HepG2 (cell line): ENCODE data around the gene PIP4K2B. TPM values are rescaled to one million over a fixed set of nuclear protein-coding genes. Genes with fewer than 3 reads are reported as not detected.
A peak's percentile ranks its signal among the peaks of the same experiment; 100 is the strongest.

ENCODE experiments used
- AGO2 ChIP-seq: fragments of 200-400 bp; formaldehyde crosslinking; optimal IDR thresholded peaks from 2 replicates; pipeline ENCODE3; 2017; ENCODE audit warnings: mild to moderate bottlenecking, low read depth, low read length, moderate library complexity
- ARHGAP35 ChIP-seq: sonication (generic); formaldehyde crosslinking; IDR thresholded peaks from 2 replicates; pipeline ENCODE4 v1.9.0; 2022; ENCODE audit warnings: mild to moderate bottlenecking, inconsistent platforms, moderate library complexity, missing genetic modification reagents, borderline replicate concordance
- ATF7-NPFF ChIP-seq: sonication (generic); formaldehyde crosslinking; IDR thresholded peaks from 2 replicates; pipeline ENCODE4 v1.8.1; 2023; ENCODE audit warnings: mild to moderate bottlenecking, low read depth, missing genetic modification reagents, moderate library complexity
- CCAR2 ChIP-seq: fragments of 200-400 bp; formaldehyde crosslinking; optimal IDR thresholded peaks from 2 replicates; pipeline ENCODE3; 2018; ENCODE audit warnings: low read depth, mild to moderate bottlenecking, low read length, moderate library complexity
- KDM5B ChIP-seq: sonication (generic); formaldehyde crosslinking; IDR thresholded peaks from 2 replicates; pipeline ENCODE4 v1.4.0; 2020; ENCODE audit warnings: missing genetic modification reagents, mild to moderate bottlenecking, borderline replicate concordance
- MEIS2 ChIP-seq: sonication (generic); formaldehyde crosslinking; IDR thresholded peaks from 2 replicates; pipeline ENCODE4 v1.9.0; 2021; ENCODE audit warnings: mild to moderate bottlenecking, missing genetic modification reagents
- RARG ChIP-seq: sonication (generic); formaldehyde crosslinking; IDR thresholded peaks from 2 replicates; pipeline ENCODE4 v1.4.0; 2020; ENCODE audit warnings: low read depth, mild to moderate bottlenecking, missing genetic modification reagents
- RCOR2 ChIP-seq: IDR thresholded peaks from 2 replicates; pipeline ENCODE4 v1.6.1; 2016; ENCODE audit warnings: missing biosample characterization, missing genetic modification reagents
- REPIN1 ChIP-seq: sonication (generic); formaldehyde crosslinking; IDR thresholded peaks from 2 replicates; pipeline ENCODE4 v1.8.0; 2022; ENCODE audit warnings: missing genetic modification reagents, low read depth, mild to moderate bottlenecking, borderline replicate concordance
- TBX2 ChIP-seq: sonication (generic); formaldehyde crosslinking; IDR thresholded peaks from 2 replicates; pipeline ENCODE4 v1.5.0; 2020; ENCODE audit warnings: missing genetic modification reagents, mild to moderate bottlenecking, borderline replicate concordance
- ZNF207 ChIP-seq: fragments of 450-650 bp; IDR thresholded peaks from 2 replicates; pipeline ENCODE4 v1.6.1; 2016; ENCODE audit warnings: antibody characterized with exemption, borderline replicate concordance
- ZNF24 ChIP-seq: fragments of 450-650 bp; IDR thresholded peaks from 2 replicates; pipeline ENCODE4 v1.6.1; 2017; ENCODE audit warnings: antibody characterized with exemption, mild to moderate bottlenecking
- ZNF317 ChIP-seq: sonication (generic); formaldehyde crosslinking; IDR thresholded peaks from 2 replicates; pipeline ENCODE4 v1.5.0; 2020; ENCODE audit warnings: mild to moderate bottlenecking, missing genetic modification reagents
- ZNF788 ChIP-seq: sonication (generic); formaldehyde crosslinking; IDR thresholded peaks from 2 replicates; pipeline ENCODE4 v1.5.0; 2020; ENCODE audit warnings: mild to moderate bottlenecking, missing genetic modification reagents, borderline replicate concordance
- polyA plus RNA-seq, 8 experiments: library from polyadenylated mRNA; depleted of rRNA in 3 of 8; stranded (reverse) in 7 of 8; unstranded in 1 of 8; fragments of >200 nt; fragmentation: Illumina TruSeq in 4 of 8; extraction: Trizol in 4 of 8; gene quantifications; 2 replicates each; pipeline versions ENCODE4 v1.2.1 to v1.2.3, GENCODE V29; 2011 to 2016; ENCODE audit warnings: low read depth in 4 of 8, missing spikeins in 1 of 8, mixed read lengths in 1 of 8; ENCODE audit not compliant: insufficient read depth in 1 of 8
- total RNA-seq, 5 experiments: library from RNA; depleted of rRNA; stranded (reverse); fragments of >200 nt; fragmentation: Illumina TruSeq; extraction: Trizol; gene quantifications; 2 replicates each; pipeline ENCODE4 v1.2.3, GENCODE V29; 2016; ENCODE audit warnings: low read depth in 1 of 5
- TF ChIP-seq, protein P1 (sequence below): sonication (generic); formaldehyde crosslinking; IDR thresholded peaks from 2 replicates; pipeline ENCODE4 v1.8.0; 2022; ENCODE audit warnings: mild to moderate bottlenecking, missing genetic modification reagents; ENCODE audit not compliant: insufficient replicate concordance
- TF ChIP-seq, protein P2 (sequence below): sonication (generic); formaldehyde crosslinking; IDR thresholded peaks from 2 replicates; pipeline ENCODE4 v1.5.0; 2020; ENCODE audit warnings: mild to moderate bottlenecking, missing genetic modification reagents, borderline replicate concordance
- TF ChIP-seq, protein P3 (sequence below): sonication (generic); formaldehyde crosslinking; IDR thresholded peaks from 2 replicates; pipeline ENCODE4 v1.8.0; 2022; ENCODE audit warnings: mild to moderate bottlenecking, missing genetic modification reagents
- TF ChIP-seq, protein P4 (sequence below): sonication (generic); formaldehyde crosslinking; IDR thresholded peaks from 2 replicates; pipeline ENCODE4 v1.4.0; 2020; ENCODE audit warnings: missing genetic modification reagents

The PIP4K2B gene
- total and polyA plus RNA-seq, 2 of the 13 experiments (the other 11 are each of a cell fraction or from before 2014, with no cell fraction given), result 20.4 to 54.0 TPM

DNA sequence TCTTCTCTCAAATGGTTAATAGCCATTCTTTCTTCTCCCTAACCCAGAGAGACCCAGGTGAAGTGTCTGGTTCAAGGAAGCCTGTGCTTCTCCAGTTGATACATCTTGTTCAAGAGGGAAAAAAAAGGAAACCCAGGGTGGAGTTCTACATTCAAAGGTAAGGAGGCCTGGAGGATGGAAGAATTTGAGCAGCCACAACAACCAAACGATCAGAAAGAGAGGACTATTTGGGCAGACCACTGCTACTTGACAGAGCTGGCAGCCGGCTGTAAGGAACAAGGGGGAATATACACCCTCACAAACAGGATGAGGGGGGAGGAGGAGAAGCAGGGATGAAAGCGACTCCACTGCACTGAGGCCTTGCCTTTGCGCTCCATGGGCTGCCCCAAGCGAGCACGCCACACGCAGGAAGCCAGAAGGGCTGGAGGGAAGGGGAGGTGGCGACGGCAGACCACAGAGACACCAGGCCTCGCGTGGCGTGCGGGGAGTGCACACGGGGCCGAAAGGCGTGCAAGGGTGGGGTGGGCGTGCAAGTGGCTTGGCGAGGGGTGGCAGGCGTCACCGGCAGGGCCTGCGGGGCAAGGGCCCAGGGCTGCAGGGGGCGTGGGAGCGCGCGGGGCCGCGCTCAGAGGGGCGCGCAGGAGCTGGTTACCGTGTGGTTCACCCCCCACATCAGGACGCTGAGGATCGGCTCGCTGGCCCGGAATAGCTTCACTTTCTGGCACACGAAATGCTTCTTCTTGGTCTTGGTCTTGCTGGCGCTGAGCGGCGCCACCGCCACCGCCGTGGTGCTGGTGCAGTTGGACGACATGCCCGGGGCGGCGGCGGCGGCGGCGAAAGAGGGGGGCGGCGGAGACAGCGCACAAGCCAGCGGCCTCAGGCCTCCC lies 499 bp downstream of the PIP4K2B start (continued):
- TF ChIP-seq REPIN1 (CRISPR knock-in tag) (no peak), RARG (0 out of 2 replicates have a peak, but pooled peaks have one; percentile 49), TBX2 (CRISPR knock-in tag) (peak; percentile 14; the same call in 1 of the 2 replicates), MEIS2 (CRISPR knock-in tag) (0 out of 2 replicates have a peak, but pooled peaks have one; percentile 70), ZNF317 (CRISPR knock-in tag) (no peak), CCAR2 (no peak), ZNF788 (CRISPR knock-in tag) (peak; percentile 78; the same call in 1 of the 2 replicates), ZNF207 (no peak), KDM5B (peak; percentile 62), ZNF24 (no peak), ATF7-NPFF (CRISPR knock-in tag) (peak; percentile 23; the same call in 1 of the 2 replicates), AGO2 (no peak), RCOR2 (CRISPR knock-in tag) (no peak), ARHGAP35 (CRISPR knock-in tag) (peak; percentile 91)
- TF ChIP-seq, protein P1, sequence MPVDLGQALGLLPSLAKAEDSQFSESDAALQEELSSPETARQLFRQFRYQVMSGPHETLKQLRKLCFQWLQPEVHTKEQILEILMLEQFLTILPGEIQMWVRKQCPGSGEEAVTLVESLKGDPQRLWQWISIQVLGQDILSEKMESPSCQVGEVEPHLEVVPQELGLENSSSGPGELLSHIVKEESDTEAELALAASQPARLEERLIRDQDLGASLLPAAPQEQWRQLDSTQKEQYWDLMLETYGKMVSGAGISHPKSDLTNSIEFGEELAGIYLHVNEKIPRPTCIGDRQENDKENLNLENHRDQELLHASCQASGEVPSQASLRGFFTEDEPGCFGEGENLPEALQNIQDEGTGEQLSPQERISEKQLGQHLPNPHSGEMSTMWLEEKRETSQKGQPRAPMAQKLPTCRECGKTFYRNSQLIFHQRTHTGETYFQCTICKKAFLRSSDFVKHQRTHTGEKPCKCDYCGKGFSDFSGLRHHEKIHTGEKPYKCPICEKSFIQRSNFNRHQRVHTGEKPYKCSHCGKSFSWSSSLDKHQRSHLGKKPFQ, result no peak
- TF ChIP-seq, protein P2, sequence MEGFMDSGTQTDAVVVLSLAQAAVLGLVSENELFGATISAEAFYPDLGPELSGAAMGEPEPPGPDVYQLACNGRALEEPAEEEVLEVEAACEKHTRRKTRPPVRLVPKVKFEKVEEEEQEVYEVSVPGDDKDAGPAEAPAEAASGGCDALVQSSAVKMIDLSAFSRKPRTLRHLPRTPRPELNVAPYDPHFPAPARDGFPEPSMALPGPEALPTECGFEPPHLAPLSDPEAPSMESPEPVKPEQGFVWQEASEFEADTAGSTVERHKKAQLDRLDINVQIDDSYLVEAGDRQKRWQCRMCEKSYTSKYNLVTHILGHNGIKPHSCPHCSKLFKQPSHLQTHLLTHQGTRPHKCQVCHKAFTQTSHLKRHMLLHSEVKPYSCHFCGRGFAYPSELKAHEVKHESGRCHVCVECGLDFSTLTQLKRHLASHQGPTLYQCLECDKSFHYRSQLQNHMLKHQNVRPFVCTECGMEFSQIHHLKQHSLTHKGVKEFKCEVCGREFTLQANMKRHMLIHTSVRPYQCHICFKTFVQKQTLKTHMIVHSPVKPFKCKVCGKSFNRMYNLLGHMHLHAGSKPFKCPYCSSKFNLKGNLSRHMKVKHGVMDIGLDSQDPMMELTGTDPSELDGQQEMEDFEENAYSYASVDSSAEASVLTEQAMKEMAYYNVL, result no peak; the same call in 1 of the 2 replicates
- TF ChIP-seq, protein P3, sequence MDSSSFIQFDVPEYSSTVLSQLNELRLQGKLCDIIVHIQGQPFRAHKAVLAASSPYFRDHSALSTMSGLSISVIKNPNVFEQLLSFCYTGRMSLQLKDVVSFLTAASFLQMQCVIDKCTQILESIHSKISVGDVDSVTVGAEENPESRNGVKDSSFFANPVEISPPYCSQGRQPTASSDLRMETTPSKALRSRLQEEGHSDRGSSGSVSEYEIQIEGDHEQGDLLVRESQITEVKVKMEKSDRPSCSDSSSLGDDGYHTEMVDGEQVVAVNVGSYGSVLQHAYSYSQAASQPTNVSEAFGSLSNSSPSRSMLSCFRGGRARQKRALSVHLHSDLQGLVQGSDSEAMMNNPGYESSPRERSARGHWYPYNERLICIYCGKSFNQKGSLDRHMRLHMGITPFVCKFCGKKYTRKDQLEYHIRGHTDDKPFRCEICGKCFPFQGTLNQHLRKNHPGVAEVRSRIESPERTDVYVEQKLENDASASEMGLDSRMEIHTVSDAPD, result no peak; the same call in 1 of the 2 replicates
- TF ChIP-seq, protein P4, sequence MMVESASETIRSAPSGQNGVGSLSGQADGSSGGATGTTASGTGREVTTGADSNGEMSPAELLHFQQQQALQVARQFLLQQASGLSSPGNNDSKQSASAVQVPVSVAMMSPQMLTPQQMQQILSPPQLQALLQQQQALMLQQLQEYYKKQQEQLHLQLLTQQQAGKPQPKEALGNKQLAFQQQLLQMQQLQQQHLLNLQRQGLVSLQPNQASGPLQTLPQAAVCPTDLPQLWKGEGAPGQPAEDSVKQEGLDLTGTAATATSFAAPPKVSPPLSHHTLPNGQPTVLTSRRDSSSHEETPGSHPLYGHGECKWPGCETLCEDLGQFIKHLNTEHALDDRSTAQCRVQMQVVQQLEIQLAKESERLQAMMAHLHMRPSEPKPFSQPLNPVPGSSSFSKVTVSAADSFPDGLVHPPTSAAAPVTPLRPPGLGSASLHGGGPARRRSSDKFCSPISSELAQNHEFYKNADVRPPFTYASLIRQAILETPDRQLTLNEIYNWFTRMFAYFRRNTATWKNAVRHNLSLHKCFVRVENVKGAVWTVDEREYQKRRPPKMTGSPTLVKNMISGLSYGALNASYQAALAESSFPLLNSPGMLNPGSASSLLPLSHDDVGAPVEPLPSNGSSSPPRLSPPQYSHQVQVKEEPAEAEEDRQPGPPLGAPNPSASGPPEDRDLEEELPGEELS (CRISPR knock-in tag), result peak; percentile 25; the same call in 1 of the 2 replicates
